ENCODE data around the gene CCDC142. TPM values are rescaled to one million over a fixed set of nuclear protein-coding genes. Genes with fewer than 3 reads are reported as not detected.
"Not testable (repeated sequence)": the region's sequence is repeated elsewhere in the genome, so short reads cannot be mapped to it uniquely, and the experiment has no call there.

Gene CCDC142
- total RNA-seq, 2 donors from 2014 or later = 20.5 to 39.2 TPM

DNA sequence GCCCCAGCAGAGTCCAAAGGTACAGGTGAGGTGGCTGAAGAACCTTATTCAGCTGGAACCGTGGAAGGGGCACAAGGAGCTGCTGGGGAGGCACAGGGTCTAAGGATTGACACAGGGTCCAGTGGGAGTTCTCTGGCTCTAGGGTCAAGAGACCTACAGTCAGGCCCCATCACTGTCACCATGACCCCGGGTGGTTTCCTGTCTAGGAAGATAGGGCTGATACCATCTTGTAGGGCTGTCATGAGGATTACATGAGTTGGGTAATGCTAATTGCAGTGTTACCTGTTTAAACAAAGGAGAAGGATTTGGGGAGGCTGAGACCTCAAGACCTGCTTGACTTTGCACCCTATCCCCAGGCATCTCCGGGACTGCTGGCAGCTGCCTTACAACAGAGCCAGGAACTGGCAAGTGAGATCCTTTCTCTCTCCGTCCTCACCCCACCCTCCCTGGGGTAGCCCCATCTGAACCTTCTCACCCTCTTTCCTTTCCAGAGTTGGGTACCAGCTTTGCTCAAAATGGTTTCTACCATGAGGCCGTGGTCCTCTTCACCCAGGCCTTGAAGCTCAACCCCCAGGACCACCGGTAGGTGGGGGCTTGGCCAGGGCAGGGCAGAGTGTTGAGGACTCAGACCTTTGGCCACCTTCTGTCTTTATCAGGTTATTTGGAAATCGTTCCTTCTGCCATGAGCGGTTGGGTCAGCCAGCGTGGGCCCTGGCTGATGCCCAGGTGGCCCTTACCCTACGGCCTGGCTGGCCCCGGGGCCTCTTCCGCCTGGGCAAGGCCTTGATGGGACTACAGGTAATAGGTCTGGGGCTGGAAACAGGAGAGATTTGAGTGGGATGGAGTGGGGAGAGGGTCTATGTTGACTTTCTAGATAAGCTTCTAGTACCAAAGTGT, 9.1 kb upstream of the CCDC142 start:
- no peaks in the 10 kb centered on the region for H3K9me3 ChIP-seq
- H3K36me3 ChIP-seq (replicated peaks in 1 of 2; ENCODE audit: insufficient read depth in 1 of 2, low read depth in 2 of 2) = peaks cover 0 to 28% of the 10 kb centered on the region in 2 donors
- no peak overlapping the region for H3K4me3 ChIP-seq
- 92 to 97% methylated on average over 8 to 12 of the region's 12 CpGs for WGBS, 2 donors
- H3K4me1 ChIP-seq = no peaks in the 10 kb centered on the region
- intact Hi-C loops (cut with DNase I) = loop anchor here (5.0 kb wide), 2 partner anchors 35 to 95 kb away; partner anchors contain the start of genes AUP1, DQX1 and HTRA2
- no peak for DNase-seq
- H3K27ac ChIP-seq = no peak overlapping the region
- no peaks in the 10 kb centered on the region for H3K27me3 ChIP-seq
- ATAC-seq = no peak
- no peak for TF ChIP-seq POLR2A (IDR thresholded peaks at IDR 0.05)
- TF ChIP-seq, protein P1, sequence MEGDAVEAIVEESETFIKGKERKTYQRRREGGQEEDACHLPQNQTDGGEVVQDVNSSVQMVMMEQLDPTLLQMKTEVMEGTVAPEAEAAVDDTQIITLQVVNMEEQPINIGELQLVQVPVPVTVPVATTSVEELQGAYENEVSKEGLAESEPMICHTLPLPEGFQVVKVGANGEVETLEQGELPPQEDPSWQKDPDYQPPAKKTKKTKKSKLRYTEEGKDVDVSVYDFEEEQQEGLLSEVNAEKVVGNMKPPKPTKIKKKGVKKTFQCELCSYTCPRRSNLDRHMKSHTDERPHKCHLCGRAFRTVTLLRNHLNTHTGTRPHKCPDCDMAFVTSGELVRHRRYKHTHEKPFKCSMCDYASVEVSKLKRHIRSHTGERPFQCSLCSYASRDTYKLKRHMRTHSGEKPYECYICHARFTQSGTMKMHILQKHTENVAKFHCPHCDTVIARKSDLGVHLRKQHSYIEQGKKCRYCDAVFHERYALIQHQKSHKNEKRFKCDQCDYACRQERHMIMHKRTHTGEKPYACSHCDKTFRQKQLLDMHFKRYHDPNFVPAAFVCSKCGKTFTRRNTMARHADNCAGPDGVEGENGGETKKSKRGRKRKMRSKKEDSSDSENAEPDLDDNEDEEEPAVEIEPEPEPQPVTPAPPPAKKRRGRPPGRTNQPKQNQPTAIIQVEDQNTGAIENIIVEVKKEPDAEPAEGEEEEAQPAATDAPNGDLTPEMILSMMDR (IDR thresholded peaks at IDR 0.05) = no peak

DNA sequence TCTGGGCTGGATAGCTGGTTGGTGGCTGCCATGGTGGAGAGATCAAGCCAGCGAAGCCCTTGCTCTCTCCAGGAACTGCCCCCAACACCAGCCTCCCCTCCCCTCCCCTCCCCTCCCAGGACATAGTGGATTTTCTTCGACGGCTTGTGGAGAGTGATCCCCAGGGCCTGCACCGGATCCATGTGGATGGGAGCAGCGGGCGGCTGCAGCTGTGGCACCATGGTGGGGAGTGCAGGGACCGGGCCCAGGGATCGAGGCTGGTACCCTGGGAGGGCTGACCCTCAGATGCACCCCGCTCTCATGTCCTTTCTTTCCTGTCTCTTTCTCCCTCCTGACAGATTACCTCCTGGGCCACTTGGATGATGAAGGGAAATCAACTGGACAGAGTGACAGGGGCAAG, 7.1 kb upstream of the CCDC142 start:
- no peaks in the 10 kb centered on the region for H3K9me3 ChIP-seq
- TF ChIP-seq POLR2A (IDR thresholded peaks at IDR 0.05) = no peak
- TF ChIP-seq, protein P1 (IDR thresholded peaks at IDR 0.05) = no peak
- H3K36me3 ChIP-seq (replicated peaks in 1 of 2; ENCODE audit: insufficient read depth in 1 of 2, low read depth in 2 of 2) = peaks cover 0 to 28% of the 10 kb centered on the region in 2 donors
- H3K27me3 ChIP-seq = no peaks in the 10 kb centered on the region
- no peak overlapping the region for H3K27ac ChIP-seq
- WGBS, 2 donors = 94 to 96% methylated on average over 7 to 9 of the region's 9 CpGs
- no peak for DNase-seq
- no peak for ATAC-seq
- intact Hi-C loops (cut with DNase I) = loop anchor here (5.0 kb wide), 3 partner anchors 37 to 97 kb away; partner anchors contain the start of genes AUP1, DQX1 and HTRA2
- no peak overlapping the region for H3K4me3 ChIP-seq
- H3K4me1 ChIP-seq = no peaks in the 10 kb centered on the region

DNA sequence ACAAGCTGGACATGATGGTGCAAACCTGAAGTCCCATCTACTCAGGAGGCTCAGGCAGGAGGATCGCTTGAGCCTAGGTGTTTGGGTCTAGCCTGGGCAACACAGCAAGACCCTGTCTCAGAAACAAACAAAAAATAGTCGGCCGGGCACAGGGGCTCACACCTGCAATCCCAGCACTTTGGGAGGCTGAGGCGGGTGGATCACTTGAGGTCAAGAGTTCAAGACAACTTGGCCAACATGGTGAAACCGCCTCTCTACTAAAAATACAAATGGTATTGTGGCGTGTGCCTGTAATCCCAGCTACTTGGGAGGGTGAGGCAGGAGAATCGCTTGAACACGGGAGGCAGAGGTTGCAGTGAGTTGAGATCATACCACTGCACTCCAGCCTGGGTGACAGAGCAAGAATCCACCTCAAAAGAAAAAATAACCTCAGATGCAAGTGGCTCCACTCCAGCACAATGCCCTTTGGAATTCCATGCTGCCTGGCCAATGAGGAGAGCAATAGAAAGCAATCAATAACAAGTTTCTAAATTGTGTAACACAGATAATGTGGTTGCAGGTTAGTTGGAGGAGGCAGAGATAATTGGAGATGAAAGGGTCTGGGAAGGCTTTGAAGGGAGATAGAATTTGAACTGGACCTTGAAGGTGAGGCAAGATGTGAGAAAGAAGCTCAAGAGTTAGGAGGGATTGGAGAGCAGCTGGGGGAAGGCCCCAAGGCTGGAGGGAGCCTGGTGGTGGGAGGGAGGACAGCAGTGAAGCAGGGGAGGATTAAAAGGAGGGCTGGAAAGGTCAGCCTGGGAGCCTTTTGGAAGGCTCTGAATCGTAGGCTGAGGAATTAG, 6.1 kb upstream of the CCDC142 start:
- DNase-seq = no peak
- Histone ChIP-seq H3K36me3 (replicated peaks in 1 of 2; ENCODE audit: insufficient read depth in 1 of 2, low read depth in 2 of 2) (peaks cover 0 to 28% of the 10 kb centered on the region in 2 donors), H3K27ac (no peak overlapping the region), H3K27me3 (no peaks in the 10 kb centered on the region), H3K4me1 (peaks cover 3% of the 10 kb centered on the region), H3K4me3 (no peak overlapping the region), H3K9me3 (no peaks in the 10 kb centered on the region)
- TF ChIP-seq, protein P1 (IDR thresholded peaks at IDR 0.05) = no peak
- TF ChIP-seq POLR2A (IDR thresholded peaks at IDR 0.05) = no peak
- 84 to 90% methylated on average over 9 of the region's 9 CpGs for WGBS, 2 donors
- intact Hi-C loops (cut with DNase I) = loop anchor here (5.0 kb wide), 1 partner anchor 88 kb away; no protein-coding TSS in a partner anchor
- no peak for ATAC-seq

DNA sequence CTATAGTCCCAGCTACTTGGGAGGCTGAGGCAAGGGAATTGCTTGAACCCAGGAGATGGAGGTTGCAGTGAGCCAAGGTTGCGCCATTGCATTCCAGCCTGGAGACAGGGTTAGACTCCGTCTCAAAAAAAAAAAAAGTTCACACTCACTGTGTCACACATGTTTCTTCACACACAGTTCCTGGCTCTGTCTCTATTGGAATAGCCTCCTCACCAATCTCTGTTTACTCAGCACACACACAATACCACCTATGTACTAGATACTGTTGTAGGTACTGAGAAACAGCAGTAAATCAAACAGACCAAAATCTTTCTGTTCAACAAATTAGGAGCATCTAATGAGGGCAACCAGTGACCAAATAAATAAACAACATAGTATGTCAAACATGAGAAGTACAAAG, 3.3 kb upstream of the CCDC142 start:
- no peak for DNase-seq
- H3K36me3 ChIP-seq (replicated peaks in 1 of 2; ENCODE audit: insufficient read depth in 1 of 2, low read depth in 2 of 2) = peaks cover 0 to 7% of the 10 kb centered on the region in 2 donors
- H3K27ac ChIP-seq = no peak overlapping the region
- H3K4me3 ChIP-seq = no peak overlapping the region
- peaks cover 20% of the 10 kb centered on the region for H3K4me1 ChIP-seq
- 68 to 69% methylated on average over 2 of the region's 2 CpGs for WGBS, 2 donors
- H3K9me3 ChIP-seq = no peaks in the 10 kb centered on the region
- TF ChIP-seq, protein P1 (IDR thresholded peaks at IDR 0.05) = no peak
- no peak for TF ChIP-seq POLR2A (IDR thresholded peaks at IDR 0.05)
- ATAC-seq = no peak
- H3K27me3 ChIP-seq = no peaks in the 10 kb centered on the region
- intact Hi-C loops (cut with DNase I) = loop anchor here (5.0 kb wide), 1 partner anchor 91 kb away; no protein-coding TSS in a partner anchor

DNA sequence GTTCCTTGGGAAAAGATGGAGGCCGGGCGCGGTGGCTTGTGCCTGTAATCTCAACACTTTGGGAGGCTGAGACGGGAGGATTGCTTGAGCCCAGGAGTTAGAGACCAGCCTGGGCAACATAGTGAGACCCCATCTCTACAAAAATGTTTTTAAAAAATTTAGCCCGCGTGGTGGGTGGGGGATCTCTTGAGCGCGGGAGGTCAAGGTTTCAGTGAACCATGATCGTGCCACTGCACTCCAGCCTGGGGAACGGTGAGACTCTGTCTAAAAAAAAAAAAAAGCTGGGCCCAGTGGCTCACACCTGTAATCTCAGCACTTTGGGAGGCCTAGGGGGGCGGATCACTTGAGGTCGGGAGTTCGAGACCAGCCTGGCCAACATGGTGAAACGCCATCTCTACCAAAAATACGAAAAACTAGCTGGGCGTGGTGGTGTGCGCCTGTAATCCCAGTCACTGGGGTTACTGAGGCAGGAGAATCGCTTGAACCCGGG, 922 bp upstream of the CCDC142 start:
- intact Hi-C loops (cut with DNase I) = not testable (repeated sequence)

More for the DNA sequence above, 922 bp upstream of the CCDC142 start:
- peak overlapping the region; percentile 35 to 67 for H3K4me3 ChIP-seq
- H3K27me3 ChIP-seq; ATAC-seq; H3K36me3 ChIP-seq (replicated peaks in 1 of 2; ENCODE audit: insufficient read depth in 1 of 2, low read depth in 2 of 2); H3K9me3 ChIP-seq; DNase-seq: not testable (repeated sequence)
- H3K27ac ChIP-seq = peak overlapping the region in 1 of 4 donors; percentile 74
- H3K4me1 ChIP-seq = peaks cover 27% of the 10 kb centered on the region
- WGBS, 2 donors = 69 to 77% methylated on average over 19 of the region's 19 CpGs

Data from body of pancreas (tissue), 4 donors.